ENCODE results near the gene ACAP1.

Gene ACAP1

GRCh38 chr17:7348478-7349242 lies 12.3 kb downstream of the ACAP1 start:
- Mint-ChIP-seq H3K27me3 (ENCODE audit: low read depth, poor library complexity) (peaks cover 8% of the 10 kb centered on the region), H3K36me3 (ENCODE audit: low read depth) (no peaks in the 10 kb centered on the region), H3K27ac (peak overlapping the region; percentile 99), H3K9me3 (no peaks in the 10 kb centered on the region), H3K4me3 (peak overlapping the region; percentile 85), H3K4me1 (peaks cover 68% of the 10 kb centered on the region)
- DNase-seq = no peak
- no peak for TF ChIP-seq CTCF (IDR thresholded peaks at IDR 0.05)

- TF ChIP-seq CTCF (IDR thresholded peaks at IDR 0.05) = no peak
- H3K27ac Mint-ChIP-seq = peak within 1 kb of the TSS; percentile 78
- DNase-seq = peak; percentile 90
- no peaks in the 10 kb centered on the region for H3K9me3 Mint-ChIP-seq
- peak within 1 kb of the TSS; percentile 89 for H3K4me3 Mint-ChIP-seq
- peaks cover 61% of the 10 kb centered on the region for H3K4me1 Mint-ChIP-seq
- no peaks in the 10 kb centered on the region for H3K36me3 Mint-ChIP-seq (ENCODE audit: low read depth)
- H3K27me3 Mint-ChIP-seq (ENCODE audit: low read depth, poor library complexity) = peaks cover 7% of the 10 kb centered on the region
Observed at GRCh38 chr17:7351665-7352502, 15.6 kb downstream of the ACAP1 start, which contains the start of gene KCTD11. KCTD11 (plus strand) TSS chr17:7352162.

GRCh38 chr17:7352503-7352889 lies 16.2 kb downstream of the ACAP1 start:
- Mint-ChIP-seq H3K36me3 (ENCODE audit: low read depth) (no peaks in the 10 kb centered on the region), H3K27ac (peak overlapping the region; percentile 72), H3K27me3 (ENCODE audit: low read depth, poor library complexity) (peaks cover 7% of the 10 kb centered on the region), H3K9me3 (no peaks in the 10 kb centered on the region), H3K4me3 (peak overlapping the region; percentile 89), H3K4me1 (peaks cover 56% of the 10 kb centered on the region)
- TF ChIP-seq CTCF (IDR thresholded peaks at IDR 0.05) = peak; percentile 64
- no peak for DNase-seq

- H3K4me1 Mint-ChIP-seq = peaks cover 50% of the 10 kb centered on the region
- no peaks in the 10 kb centered on the region for H3K36me3 Mint-ChIP-seq (ENCODE audit: low read depth)
- H3K4me3 Mint-ChIP-seq = peak overlapping the region; percentile 89
- no peak for DNase-seq
- peaks cover 7% of the 10 kb centered on the region for H3K27me3 Mint-ChIP-seq (ENCODE audit: low read depth, poor library complexity)
- TF ChIP-seq CTCF (IDR thresholded peaks at IDR 0.05) = no peak
- H3K27ac Mint-ChIP-seq = peak overlapping the region; percentile 72
- no peaks in the 10 kb centered on the region for H3K9me3 Mint-ChIP-seq
Observed at GRCh38 chr17:7352910-7353635, 16.7 kb downstream of the ACAP1 start.

GRCh38 chr17:7354262-7354843 lies 18.0 kb downstream of the ACAP1 start:
- peak overlapping the region; percentile 25 for H3K4me3 Mint-ChIP-seq
- peaks cover 8% of the 10 kb centered on the region for H3K27me3 Mint-ChIP-seq (ENCODE audit: low read depth, poor library complexity)
- H3K4me1 Mint-ChIP-seq = peaks cover 38% of the 10 kb centered on the region
- no peak overlapping the region for H3K27ac Mint-ChIP-seq
- no peak for DNase-seq
- no peaks in the 10 kb centered on the region for H3K9me3 Mint-ChIP-seq
- H3K36me3 Mint-ChIP-seq (ENCODE audit: low read depth) = no peaks in the 10 kb centered on the region
- TF ChIP-seq CTCF (IDR thresholded peaks at IDR 0.05) = no peak

Data from nephron progenitor cell (in vitro differentiated cells).